Right lobe of liver (tissue), 4 donors: Measurements from ENCODE around the gene TCF12.

Experiments
- POLR2A ChIP-seq: fragments of 450-650 bp; IDR thresholded peaks from one replicate; pipeline ENCODE4 v1.6.1; 2017; ENCODE audit warnings: antibody characterized with exemption, mild to moderate bottlenecking
- TF ChIP-seq, protein P1 (sequence below), 4 donors: fragments of 200-600 bp in 3 of 4; fragments of 450-650 bp in 1 of 4; IDR thresholded peaks; one replicate each; pipeline versions ENCODE4 v1.5.1 to v1.8.0; 2016 to 2022; ENCODE audit warnings: antibody characterized with exemption in 4 of 4, mild to moderate bottlenecking in 2 of 4
- donor health status: DM: no; HTN: no; CAD: no.
- donor health status: DM: no; HTN: no; CAD: no.
- donor health status: DM: no; HTN: yes; CAD: no.

DNA sequence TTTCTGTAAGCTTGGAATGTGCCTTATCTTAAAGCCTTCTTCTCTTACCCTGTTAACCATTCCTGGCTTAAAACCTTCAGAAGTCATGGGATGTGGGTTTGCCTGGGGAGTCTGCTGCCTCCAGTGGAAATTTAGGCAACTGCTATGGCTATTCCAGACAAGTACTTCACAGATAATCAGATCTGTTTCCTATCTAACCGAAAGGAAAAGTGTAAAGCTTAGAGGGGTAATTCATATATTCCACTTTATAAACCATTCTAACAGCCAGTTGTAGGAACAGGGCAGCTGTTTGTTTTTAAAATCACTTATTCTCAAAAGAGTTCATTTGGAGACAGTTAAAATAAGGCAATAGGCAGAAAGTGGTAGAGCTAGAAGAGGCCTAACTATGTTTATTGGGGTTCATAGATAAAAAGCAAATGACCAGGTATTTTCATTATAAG lies 219.9 kb downstream of the TCF12 start:
- TF ChIP-seq, protein P1, sequence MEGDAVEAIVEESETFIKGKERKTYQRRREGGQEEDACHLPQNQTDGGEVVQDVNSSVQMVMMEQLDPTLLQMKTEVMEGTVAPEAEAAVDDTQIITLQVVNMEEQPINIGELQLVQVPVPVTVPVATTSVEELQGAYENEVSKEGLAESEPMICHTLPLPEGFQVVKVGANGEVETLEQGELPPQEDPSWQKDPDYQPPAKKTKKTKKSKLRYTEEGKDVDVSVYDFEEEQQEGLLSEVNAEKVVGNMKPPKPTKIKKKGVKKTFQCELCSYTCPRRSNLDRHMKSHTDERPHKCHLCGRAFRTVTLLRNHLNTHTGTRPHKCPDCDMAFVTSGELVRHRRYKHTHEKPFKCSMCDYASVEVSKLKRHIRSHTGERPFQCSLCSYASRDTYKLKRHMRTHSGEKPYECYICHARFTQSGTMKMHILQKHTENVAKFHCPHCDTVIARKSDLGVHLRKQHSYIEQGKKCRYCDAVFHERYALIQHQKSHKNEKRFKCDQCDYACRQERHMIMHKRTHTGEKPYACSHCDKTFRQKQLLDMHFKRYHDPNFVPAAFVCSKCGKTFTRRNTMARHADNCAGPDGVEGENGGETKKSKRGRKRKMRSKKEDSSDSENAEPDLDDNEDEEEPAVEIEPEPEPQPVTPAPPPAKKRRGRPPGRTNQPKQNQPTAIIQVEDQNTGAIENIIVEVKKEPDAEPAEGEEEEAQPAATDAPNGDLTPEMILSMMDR (IDR thresholded peaks at IDR 0.05) = peak; percentile 80 to 84 (median 80)
- no peak for TF ChIP-seq POLR2A
